Aorta (tissue), 5 donors: ENCODE results near the gene EMP1. TPM values are rescaled to one million over a fixed set of nuclear protein-coding genes. Genes with fewer than 3 reads are reported as not detected.

Source experiments
- ATAC-seq: fragments of 200-7000 bp; cut with Tn5 transposase; one replicate; pipeline ENCODE4 v1.9.1; 2022; ENCODE audit warnings: moderate library complexity; ENCODE audit not compliant: low FRiP score
- DNase-seq, 2 donors: peaks; one replicate each; pipeline ENCODE4 v3.0.0-alpha.2; 2020
- H3K27ac ChIP-seq, 2 donors: one replicate each; pipeline ENCODE4 v1.5.1; 2013; ENCODE audit warnings: low read length in 2 of 2, mild to moderate bottlenecking in 2 of 2, moderate library complexity in 2 of 2, control low read depth in 1 of 2, inconsistent platforms in 1 of 2, low read depth in 1 of 2
- H3K27me3 ChIP-seq, 2 donors: one replicate each; pipeline ENCODE4 v1.6.1; 2013; ENCODE audit warnings: control low read depth in 1 of 2, low read length in 1 of 2, mild to moderate bottlenecking in 1 of 2, moderate library complexity in 1 of 2; ENCODE audit not compliant: insufficient read depth in 2 of 2, control insufficient read depth in 1 of 2
- H3K36me3 ChIP-seq, 2 donors: one replicate each; pipeline ENCODE4 v1.6.1; 2013; ENCODE audit warnings: control low read depth in 1 of 2, low read length in 1 of 2, mild to moderate bottlenecking in 1 of 2; ENCODE audit not compliant: insufficient read depth in 2 of 2, control insufficient read depth in 1 of 2
- H3K4me1 ChIP-seq, 2 donors: one replicate each; pipeline ENCODE4 v1.6.1; 2013; ENCODE audit warnings: low read length in 2 of 2, control low read depth in 1 of 2, mild to moderate bottlenecking in 1 of 2, moderate library complexity in 1 of 2; ENCODE audit not compliant: insufficient read depth in 2 of 2, control insufficient read depth in 1 of 2
- H3K4me3 ChIP-seq, 2 donors: one replicate each; pipeline ENCODE4 v1.5.1; 2013; ENCODE audit warnings: low read length in 2 of 2, control low read depth in 1 of 2, mild to moderate bottlenecking in 1 of 2
- H3K9me3 ChIP-seq: one replicate; pipeline ENCODE4 v1.6.1; 2013; ENCODE audit warnings: mild to moderate bottlenecking, low read length; ENCODE audit not compliant: control insufficient read depth
- WGBS, 2 donors: extraction: QIAGEN DNeasy Blood & Tissue Kit; methylation state at CpG; one replicate each; pipeline ENCODE4 v1.1.7; 2013; 5-methylcytosine and 5-hydroxymethylcytosine counted together
- intact Hi-C, 2 donors: fragments of 100-400 bp; cut with DNase I; formaldehyde crosslinking; loops; one replicate each; pipeline versions ENCODE4 v1.14.2 to v1.15.0; 2022
- polyA plus RNA-seq, 2 donors: library from polyadenylated mRNA; stranded (reverse); fragments of 200-250 nt; gene quantifications; one replicate each; pipeline ENCODE4 v1.2.3, GENCODE V29; 2013
- total RNA-seq, 2 donors: library from RNA; stranded (reverse); fragmentation: NEBNext Ultra II Directional; extraction: Animal tissue kit (Norgen Biotek cat#: 25700); gene quantifications; one replicate each; pipeline ENCODE4 v1.2.1, GENCODE V29; 2021
- donor health status: healthy with polysubstance abuse.
- donor health status: Bipolar disorder and iron deficiency.
- donor health status: DM: no; HTN: no; CAD: no.
- donor health status: DM: no; HTN: no; CAD: no.
- donor health status: DM: yes; HTN: yes; CAD: no.

Gene EMP1
- total and polyA plus RNA-seq, 4 donors: 32.6 to 594 (median 316) TPM

DNA sequence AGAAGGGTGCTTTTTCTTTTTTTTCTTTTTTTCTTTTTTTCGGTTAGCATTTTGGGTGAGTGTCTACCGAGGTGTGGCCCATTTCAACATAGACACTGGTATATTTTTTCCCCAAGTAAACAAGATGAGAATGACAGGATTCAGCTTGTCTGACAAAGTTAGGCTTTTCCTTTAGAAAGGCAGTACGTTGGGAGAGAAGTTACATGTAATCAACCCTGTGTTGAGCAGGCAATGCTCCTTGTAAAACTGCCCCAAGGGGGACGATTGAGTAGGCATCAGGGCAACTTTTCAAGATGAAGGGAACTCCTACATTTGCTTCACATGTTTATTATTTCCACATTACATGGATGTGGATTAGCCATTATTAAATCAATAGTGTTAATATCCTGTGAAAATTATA, 1.7 kb downstream of the EMP1 start:
- H3K36me3 ChIP-seq: no peaks in the 10 kb centered on the region
- DNase-seq (no peak), ATAC-seq (no peak)
- 80 to 85% methylated on average over 4 of the region's 4 CpGs for WGBS, 2 donors
- no peak overlapping the region for H3K27ac ChIP-seq
- no peaks in the 10 kb centered on the region for H3K27me3 ChIP-seq
- intact Hi-C loops: loop anchor here in 1 of 2 donors (5.0 kb wide), 1 partner anchor 101 kb away; no protein-coding TSS in a partner anchor
- peaks cover 0 to 3% of the 10 kb centered on the region in 2 donors for H3K4me1 ChIP-seq
- H3K9me3 ChIP-seq: no peaks in the 10 kb centered on the region
- no peak overlapping the region for H3K4me3 ChIP-seq

DNA sequence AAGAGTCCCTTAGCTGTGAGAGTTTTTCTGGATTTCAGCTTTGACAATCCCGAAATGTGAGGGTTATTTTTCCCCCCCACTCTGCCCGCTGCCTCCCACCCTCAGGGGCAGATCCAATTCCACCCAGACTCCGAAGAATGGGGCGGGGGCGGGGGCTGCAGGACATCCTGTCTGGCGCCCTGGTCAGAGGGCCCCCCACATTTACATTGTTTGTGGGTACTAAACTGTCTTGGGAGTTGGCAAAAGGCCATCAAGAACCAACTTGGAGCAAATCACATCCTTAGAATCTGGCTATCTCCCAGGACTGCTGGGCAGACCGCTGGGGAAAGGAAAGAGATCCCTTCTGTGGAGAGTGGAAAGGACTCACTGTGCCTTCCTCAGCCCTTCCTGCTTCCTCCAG, 2.4 kb downstream of the EMP1 start:
- H3K4me3 ChIP-seq: no peak overlapping the region
- peaks cover 0 to 3% of the 10 kb centered on the region in 2 donors for H3K4me1 ChIP-seq
- H3K9me3 ChIP-seq: no peaks in the 10 kb centered on the region
- no peak overlapping the region for H3K27ac ChIP-seq
- intact Hi-C loops: loop anchor here in 1 of 2 donors (5.0 kb wide), 1 partner anchor 102 kb away; no protein-coding TSS in a partner anchor
- no peaks in the 10 kb centered on the region for H3K36me3 ChIP-seq
- ATAC-seq (no peak), DNase-seq (no peak)
- H3K27me3 ChIP-seq: no peaks in the 10 kb centered on the region
- 77 to 85% methylated on average over 7 of the region's 7 CpGs for WGBS, 2 donors

DNA sequence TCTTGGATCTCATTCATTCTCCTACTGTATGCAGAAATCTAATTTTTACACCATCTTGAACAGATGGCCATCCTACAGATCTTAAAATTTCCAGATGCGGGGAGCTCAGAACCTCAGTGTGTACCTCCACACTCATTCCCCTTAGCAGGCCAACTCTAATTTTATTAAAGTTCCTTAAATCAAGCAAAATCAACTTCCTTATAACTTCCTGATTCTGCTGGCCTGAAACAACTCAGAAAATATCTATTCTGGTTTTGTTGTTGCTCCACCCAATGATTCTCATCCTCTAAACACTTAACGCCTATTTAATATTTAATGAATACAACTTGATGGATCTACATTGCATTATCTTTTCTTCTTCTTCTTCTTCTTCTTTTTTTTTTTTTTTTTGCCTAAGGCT, 3.1 kb downstream of the EMP1 start:
- Histone ChIP-seq H3K4me1 (peaks cover 0 to 3% of the 10 kb centered on the region in 2 donors), H3K9me3 (no peaks in the 10 kb centered on the region), H3K27ac (no peak overlapping the region), H3K27me3 (no peaks in the 10 kb centered on the region), H3K4me3 (no peak overlapping the region), H3K36me3 (no peaks in the 10 kb centered on the region)
- no peak for ATAC-seq
- WGBS, 2 donors: 93 to 94% methylated on average over 2 of the region's 2 CpGs
- no peak for DNase-seq
- intact Hi-C loops: loop anchor here in 1 of 2 donors (5.0 kb wide), 1 partner anchor 102 kb away; no protein-coding TSS in a partner anchor

DNA sequence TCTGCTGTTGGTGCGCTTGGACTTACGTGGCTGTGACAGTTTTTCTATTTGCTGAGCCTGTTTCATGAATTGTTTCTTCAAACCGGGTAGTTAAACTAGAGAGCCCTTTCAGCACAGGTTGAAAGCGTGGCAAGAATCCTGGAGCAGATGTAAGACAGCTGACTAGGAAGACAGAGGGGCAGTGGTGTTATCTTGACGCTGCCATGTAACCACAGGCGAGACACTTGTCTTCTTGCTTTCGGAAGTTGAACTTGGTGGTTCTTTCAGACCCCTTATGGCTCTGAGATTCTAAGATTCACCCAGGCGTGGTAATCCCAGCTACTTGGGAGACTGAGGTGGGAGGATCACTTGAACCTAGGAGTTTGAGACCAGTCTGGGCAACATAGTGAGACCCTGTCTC, 4.3 kb downstream of the EMP1 start:
- 93% methylated on average over 8 of the region's 8 CpGs for WGBS, 2 donors
- Histone ChIP-seq H3K4me1 (peaks cover 0 to 3% of the 10 kb centered on the region in 2 donors), H3K27ac (no peak overlapping the region), H3K27me3 (no peaks in the 10 kb centered on the region), H3K4me3 (no peak overlapping the region), H3K36me3 (no peaks in the 10 kb centered on the region), H3K9me3 (no peaks in the 10 kb centered on the region)
- DNase-seq (no peak), ATAC-seq (no peak)
- intact Hi-C loops: no loop called here

DNA sequence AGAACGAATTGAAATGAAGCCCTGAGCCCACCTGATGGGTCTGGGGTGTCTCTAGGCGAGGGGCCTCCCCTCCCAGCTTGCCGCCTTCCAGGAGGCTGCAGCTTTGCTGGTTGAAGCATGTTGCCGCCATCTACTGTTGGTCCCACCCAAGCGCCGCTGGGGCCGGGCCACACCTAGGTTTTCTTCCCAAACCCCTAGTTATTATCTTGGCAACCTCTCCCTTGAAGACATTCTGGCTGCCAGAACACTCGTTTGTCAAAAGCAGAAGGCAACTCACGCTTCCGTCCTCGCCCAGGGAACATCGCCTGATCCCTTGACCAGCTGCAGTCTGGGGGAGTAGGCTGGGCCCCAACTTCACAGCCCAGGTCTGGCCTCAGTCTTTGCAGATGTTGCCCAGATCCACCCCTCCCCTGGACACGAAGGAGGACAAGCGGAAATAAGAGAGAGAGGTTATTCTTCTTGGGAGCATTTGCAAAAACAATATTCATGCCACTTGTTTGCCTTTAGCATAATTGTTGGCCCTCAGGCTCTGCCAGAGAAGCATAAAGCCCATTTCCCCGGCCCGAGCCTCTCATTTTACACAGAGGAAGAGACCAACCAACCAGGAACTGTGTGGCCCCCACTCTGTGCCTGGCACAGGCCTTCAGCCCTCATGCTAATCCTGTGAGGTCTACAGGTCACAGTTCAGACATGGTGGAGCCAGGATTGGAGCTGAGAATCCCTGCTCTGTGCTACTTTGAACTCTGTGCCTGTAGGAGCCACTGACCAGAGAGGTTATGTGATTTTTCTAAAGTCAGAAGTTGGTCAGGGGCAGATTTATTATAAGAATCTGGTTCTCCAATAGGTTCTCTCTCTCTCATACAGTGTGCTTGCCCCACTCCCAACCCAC, 6.8 kb downstream of the EMP1 start:
- DNase-seq (peak; percentile 69 to 84), ATAC-seq (peak; percentile 71)
- no peaks in the 10 kb centered on the region for H3K4me1 ChIP-seq
- 78 to 79% methylated on average over 16 of the region's 16 CpGs for WGBS, 2 donors
- intact Hi-C loops: no loop called here
- no peak overlapping the region for H3K27ac ChIP-seq
- H3K36me3 ChIP-seq: no peaks in the 10 kb centered on the region
- H3K9me3 ChIP-seq: no peaks in the 10 kb centered on the region
- no peak overlapping the region for H3K4me3 ChIP-seq
- no peaks in the 10 kb centered on the region for H3K27me3 ChIP-seq

DNA sequence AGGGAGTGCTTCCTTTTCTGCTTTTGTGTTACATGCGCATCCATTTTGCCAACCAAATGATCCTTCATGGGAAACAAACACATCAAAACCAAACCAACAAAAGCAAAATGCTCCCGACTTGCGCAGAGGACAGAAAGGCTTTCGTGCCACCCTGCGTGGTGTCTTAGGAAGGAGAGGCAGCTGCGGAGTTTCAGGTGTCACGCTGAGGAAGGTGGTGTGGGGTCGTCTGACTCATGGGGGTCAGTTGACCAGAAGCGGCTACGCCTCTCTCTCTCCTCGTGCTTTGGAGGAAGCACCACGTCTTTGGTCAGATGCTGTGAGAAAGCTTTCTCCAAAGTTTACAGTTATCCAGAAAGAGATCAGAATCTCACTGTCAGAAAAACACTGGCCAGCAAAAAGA, 7.9 kb downstream of the EMP1 start:
- Histone ChIP-seq H3K4me1 (no peaks in the 10 kb centered on the region), H3K9me3 (no peaks in the 10 kb centered on the region), H3K4me3 (no peak overlapping the region), H3K27me3 (no peaks in the 10 kb centered on the region), H3K27ac (no peak overlapping the region), H3K36me3 (no peaks in the 10 kb centered on the region)
- DNase-seq (no peak), ATAC-seq (no peak)
- WGBS, 2 donors: 76 to 83% methylated on average over 12 of the region's 12 CpGs
- intact Hi-C loops: no loop called here

DNA sequence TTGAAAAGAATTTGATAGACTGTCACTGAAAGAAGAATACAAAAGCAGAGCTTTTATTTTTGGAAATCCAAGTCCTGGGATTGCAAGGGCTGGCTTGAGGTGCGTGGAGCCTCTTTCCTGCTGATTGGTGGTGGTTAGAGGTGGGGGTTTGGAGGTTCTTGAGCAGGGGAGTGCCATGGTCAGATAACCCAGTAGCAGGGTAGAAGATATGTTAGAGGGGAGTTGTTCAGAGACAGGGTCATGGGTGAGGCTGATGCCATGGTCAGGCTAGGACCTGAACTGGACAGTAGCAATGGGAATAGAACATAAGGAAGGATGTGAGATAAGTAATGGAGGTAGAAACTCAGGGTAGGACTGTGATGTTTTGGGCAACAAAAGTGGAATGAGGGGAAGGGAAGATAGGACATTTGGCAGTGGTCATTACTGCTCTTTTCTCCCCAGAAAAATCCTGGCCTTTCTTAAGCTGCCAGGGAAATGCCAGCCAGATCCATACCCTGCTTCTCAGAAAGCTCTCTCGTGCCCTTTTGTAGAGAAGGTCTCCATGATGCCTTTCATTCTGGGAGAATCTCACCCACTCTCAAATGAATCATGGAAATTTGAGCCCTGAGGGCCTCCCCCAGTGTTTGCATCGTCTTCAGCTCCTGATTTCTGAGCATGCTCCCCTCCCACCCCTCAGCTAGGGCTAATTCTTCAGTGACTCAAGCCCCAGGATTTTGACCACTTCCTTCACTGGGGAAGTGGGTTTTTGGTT, 9.5 kb downstream of the EMP1 start:
- H3K27ac ChIP-seq: no peak overlapping the region
- no peaks in the 10 kb centered on the region for H3K9me3 ChIP-seq
- ATAC-seq (no peak), DNase-seq (no peak)
- no peaks in the 10 kb centered on the region for H3K4me1 ChIP-seq
- WGBS, 2 donors: 60 to 67% methylated on average over 3 of the region's 3 CpGs
- intact Hi-C loops: loop anchor here in 1 of 2 donors (5.0 kb wide), 1 partner anchor 204 kb away; the partner anchor contains the start of gene HEBP1
- no peaks in the 10 kb centered on the region for H3K27me3 ChIP-seq
- no peak overlapping the region for H3K4me3 ChIP-seq
- no peaks in the 10 kb centered on the region for H3K36me3 ChIP-seq

DNA sequence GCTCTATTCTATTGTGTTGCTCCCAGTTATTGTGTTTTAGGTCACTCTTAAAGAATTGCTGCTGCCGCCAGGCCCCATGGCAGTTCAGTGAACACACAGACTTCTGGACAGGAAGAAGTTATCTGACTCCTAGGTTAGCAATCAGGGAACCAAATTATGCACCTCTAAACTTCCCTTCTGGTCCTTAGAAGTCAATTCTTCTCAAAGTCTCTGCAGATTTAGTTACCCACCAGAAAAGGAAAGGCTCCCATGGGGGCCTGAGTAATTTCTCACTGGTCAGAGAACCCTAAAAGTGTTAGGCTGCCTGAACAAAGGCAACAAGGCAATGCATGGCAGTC, 10.0 kb downstream of the EMP1 start:
- 81 to 85% methylated on average over 1 of the region's 1 CpG for WGBS, 2 donors
- no peak overlapping the region for H3K27ac ChIP-seq
- no peaks in the 10 kb centered on the region for H3K4me1 ChIP-seq
- no peaks in the 10 kb centered on the region for H3K9me3 ChIP-seq
- ATAC-seq (no peak), DNase-seq (no peak)
- no peak overlapping the region for H3K4me3 ChIP-seq
- no peaks in the 10 kb centered on the region for H3K27me3 ChIP-seq
- intact Hi-C loops: loop anchor here in 1 of 2 donors (5.0 kb wide), 1 partner anchor 204 kb away; the partner anchor contains the start of gene HEBP1
- H3K36me3 ChIP-seq: no peaks in the 10 kb centered on the region
